Measurements from ENCODE around the gene L1TD1. TPM values are rescaled to one million over a fixed set of nuclear protein-coding genes. Genes with fewer than 3 reads are reported as not detected.
"Not testable (repeated sequence)": the region's sequence is repeated elsewhere in the genome, so short reads cannot be mapped to it uniquely, and the experiment has no call there.

The L1TD1 gene
- polyA plus RNA-seq, 3 donors from 2014 or later, result not detected

DNA sequence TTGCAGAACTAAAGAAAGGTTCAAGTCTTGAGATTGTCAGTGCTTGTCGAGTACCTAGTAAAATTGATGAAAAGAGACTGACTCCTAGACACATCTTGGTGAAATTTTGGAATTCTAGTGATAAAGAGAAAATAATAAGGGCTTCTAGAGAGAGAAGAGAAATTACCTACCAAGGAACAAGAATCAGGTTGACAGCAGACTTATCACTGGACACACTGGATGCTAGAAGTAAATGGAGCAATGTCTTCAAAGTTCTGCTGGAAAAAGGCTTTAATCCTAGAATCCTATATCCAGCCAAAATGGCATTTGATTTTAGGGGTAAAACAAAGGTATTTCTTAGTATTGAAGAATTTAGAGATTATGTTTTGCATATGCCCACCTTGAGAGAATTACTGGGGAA is 16.3 kb downstream of the L1TD1 start:
- Mint-ChIP-seq H3K27me3 (ENCODE audit: low read depth in 3 of 3) (peaks cover 0 to 3% (median 1%) of the 10 kb centered on the region in 3 donors), H3K9me3 (peaks cover 4 to 17% (median 10%) of the 10 kb centered on the region in 6 donors), H3K4me3 (no peak overlapping the region), H3K36me3 (peaks cover 0 to 4% (median 0%) of the 10 kb centered on the region in 3 donors), H3K4me1 (no peaks in the 10 kb centered on the region), H3K27ac (no peak overlapping the region)
- DNase-seq, result no peak

DNA sequence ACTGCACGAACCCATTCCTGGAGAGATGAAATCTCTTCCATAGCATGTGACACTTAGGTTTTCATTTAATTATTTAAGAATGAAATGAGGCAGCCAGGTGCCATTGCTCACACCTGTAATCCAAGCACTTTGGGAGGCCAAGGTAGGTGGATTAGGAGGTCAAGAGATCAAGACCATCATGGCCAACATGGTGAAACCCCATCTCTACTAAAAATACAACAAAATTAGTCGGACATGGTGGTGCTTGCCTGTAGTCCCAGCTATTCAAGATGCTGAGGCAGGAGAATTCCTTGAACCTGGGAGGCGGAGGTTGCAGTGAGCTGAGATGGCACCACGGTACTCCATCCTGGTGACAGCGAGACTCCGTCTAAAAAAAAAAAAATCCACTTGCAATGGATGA is 17.8 kb downstream of the L1TD1 start:
- Mint-ChIP-seq H3K4me1 (no peaks in the 10 kb centered on the region), H3K9me3 (peaks cover 4 to 17% (median 10%) of the 10 kb centered on the region in 6 donors), H3K27me3 (ENCODE audit: low read depth in 3 of 3) (peaks cover 1 to 3% (median 1%) of the 10 kb centered on the region in 3 donors), H3K36me3 (peaks cover 0 to 4% (median 0%) of the 10 kb centered on the region in 3 donors), H3K4me3 (no peak overlapping the region), H3K27ac (no peak overlapping the region)
- no peak for DNase-seq

DNA sequence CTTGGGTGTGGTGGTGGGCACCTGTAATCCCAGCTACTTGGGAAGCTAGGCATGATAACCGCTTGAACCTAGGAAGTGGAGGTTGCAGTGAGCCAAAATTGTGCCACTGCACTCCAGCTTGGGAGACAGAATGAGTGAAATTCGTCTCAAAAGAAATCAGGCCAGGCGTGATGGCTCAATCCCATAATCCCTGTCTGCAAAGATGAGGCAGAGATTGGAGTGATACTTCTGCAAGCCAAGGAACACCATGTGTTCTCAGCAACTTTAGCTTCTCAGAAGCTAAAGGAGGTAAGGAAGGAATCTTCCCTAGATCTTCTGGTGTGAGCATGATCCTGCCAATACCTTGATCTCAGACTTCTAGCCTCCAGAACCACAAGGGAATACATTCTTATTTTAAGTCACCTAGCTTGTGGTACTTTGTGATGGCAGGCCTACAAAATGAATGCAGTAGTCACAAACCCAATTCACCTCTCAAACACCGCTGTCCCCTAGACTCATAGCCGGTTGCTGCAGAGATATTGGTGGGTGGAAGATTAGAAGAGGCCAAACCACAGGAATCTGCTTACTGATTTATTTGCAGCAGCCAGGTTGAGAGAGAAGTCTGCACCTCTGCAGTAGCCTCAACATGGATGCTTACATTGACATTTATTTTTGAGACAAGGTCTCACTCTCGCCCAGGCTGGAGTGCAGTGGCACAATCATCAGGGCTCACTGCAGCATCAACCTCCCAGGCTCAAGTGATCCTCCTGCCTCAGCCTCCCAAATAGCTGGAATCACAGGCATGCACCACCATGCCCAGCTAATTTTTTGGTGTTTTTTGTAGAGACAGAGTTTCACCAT is 18.6 kb downstream of the L1TD1 start:
- DNase-seq, result no peak
- H3K4me1 Mint-ChIP-seq, result no peaks in the 10 kb centered on the region
- no peak overlapping the region for H3K27ac Mint-ChIP-seq
- no peak overlapping the region for H3K4me3 Mint-ChIP-seq
- H3K36me3 Mint-ChIP-seq, result peaks cover 0 to 4% (median 0%) of the 10 kb centered on the region in 3 donors
- H3K9me3 Mint-ChIP-seq, result peaks cover 4 to 17% (median 10%) of the 10 kb centered on the region in 6 donors
- H3K27me3 Mint-ChIP-seq (ENCODE audit: low read depth in 3 of 3), result peaks cover 1 to 3% (median 2%) of the 10 kb centered on the region in 3 donors

DNA sequence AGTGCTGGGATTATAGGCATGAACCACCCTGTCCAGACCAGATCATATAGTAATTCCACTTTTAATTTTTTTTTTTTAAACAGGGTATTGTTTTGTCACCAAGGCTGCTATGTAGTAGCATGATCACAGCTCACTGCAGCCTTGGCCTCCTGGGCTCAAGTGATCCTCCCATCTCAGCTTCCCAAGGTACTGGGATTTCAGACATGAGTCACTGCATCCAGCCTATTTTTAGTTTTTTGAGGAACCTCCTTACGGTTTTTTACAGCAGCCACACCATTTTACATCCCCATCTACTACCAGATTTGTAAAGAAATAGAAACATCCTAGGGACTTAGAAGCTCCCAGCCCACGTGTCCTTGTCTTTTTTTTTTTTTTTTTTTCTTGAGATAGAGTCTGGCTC is 24.0 kb downstream of the L1TD1 start:
- DNase-seq, result no peak
- no peak overlapping the region for H3K27ac Mint-ChIP-seq
- no peaks in the 10 kb centered on the region for H3K36me3 Mint-ChIP-seq
- H3K4me1 Mint-ChIP-seq, result no peaks in the 10 kb centered on the region
- no peaks in the 10 kb centered on the region for H3K9me3 Mint-ChIP-seq
- H3K27me3 Mint-ChIP-seq (ENCODE audit: low read depth in 3 of 3), result peaks cover 0 to 2% (median 0%) of the 10 kb centered on the region in 3 donors
- no peak overlapping the region for H3K4me3 Mint-ChIP-seq

DNA sequence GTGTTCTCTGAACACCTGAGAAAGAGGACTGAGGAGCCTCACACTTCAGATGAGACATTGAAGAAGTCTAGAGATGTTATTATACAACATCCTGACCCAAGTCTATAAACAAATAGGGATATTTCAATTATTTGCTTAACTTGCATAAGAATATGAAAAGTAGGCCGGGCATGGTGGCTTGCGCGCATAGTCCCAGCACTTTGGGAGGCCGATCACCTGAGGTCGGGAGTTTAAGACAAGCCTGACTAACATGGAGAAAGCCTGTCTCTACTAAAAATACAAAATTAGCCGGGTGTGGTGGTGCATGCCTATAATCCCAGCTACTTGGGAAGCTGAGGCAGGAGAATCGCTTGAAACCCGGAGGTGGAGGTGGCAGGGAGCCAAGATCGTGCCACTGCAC is 25.8 kb downstream of the L1TD1 start:
- H3K36me3 Mint-ChIP-seq; H3K27ac Mint-ChIP-seq; H3K27me3 Mint-ChIP-seq (ENCODE audit: low read depth in 3 of 3); H3K4me3 Mint-ChIP-seq; DNase-seq; H3K4me1 Mint-ChIP-seq; H3K9me3 Mint-ChIP-seq: not testable (repeated sequence)

DNA sequence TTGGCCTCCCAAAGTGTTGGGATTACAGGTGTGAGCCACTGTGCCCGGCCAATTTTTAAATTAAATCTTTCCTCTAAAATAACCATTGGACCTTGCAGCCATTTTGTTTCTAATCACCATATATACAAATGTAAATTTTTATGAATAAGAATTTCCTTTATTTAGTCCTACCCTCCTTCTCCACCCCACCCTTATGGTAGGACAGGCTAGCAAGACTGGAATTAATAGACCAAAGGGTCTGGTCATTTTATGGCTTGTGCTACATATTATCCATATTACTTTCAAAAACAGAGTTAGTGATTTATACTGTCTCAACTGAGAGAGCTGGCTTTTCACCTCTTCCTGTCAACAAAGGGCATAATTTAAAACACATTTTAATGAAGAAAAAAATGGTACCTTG is 26.5 kb downstream of the L1TD1 start:
- peaks cover 0 to 2% (median 0%) of the 10 kb centered on the region in 3 donors for H3K27me3 Mint-ChIP-seq (ENCODE audit: low read depth in 3 of 3)
- H3K4me3 Mint-ChIP-seq, result no peak overlapping the region
- DNase-seq, result no peak
- no peaks in the 10 kb centered on the region for H3K4me1 Mint-ChIP-seq
- no peaks in the 10 kb centered on the region for H3K9me3 Mint-ChIP-seq
- H3K27ac Mint-ChIP-seq, result no peak overlapping the region
- H3K36me3 Mint-ChIP-seq, result no peaks in the 10 kb centered on the region

DNA sequence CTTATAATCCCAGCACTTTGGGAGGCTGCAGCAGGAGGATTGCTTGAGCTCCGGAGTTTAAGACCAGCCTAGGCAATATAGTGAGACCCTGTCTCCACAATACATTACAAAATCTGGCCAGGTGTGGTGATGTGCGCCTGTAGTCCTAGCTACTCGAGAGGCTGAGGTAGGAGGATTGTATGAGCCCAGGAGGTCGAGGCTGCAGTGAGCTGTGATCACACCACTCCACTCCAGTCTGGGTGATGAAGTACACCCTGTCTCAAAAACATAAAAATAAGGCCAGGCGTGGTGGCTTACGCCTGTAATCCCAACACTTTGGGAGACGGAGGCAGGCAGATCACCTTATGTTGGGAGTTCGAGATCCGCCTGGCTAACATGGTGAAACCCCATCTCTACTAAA is 27.7 kb downstream of the L1TD1 start:
- Mint-ChIP-seq H3K4me3 (no peak overlapping the region), H3K36me3 (no peaks in the 10 kb centered on the region)

DNA sequence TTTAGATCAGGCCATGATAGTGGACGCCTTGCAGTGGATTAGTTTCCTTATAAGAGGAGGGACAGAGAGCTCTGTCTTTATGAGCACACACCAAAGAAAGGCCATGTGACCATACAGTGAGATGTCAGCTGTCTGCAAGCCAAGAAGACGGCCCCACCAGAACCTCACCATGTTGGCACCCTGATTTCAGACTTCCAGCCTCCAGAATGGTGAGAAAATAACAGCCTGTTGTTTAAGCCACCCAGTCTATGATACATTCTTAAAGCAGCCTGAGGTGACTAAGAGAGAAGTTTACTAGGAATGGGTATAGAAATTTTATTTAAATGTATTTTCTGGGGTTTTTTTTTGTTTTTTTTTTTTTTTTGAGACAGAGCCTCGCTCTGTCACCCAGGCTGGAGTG is 29.5 kb downstream of the L1TD1 start:
- Mint-ChIP-seq H3K4me1 (no peaks in the 10 kb centered on the region), H3K4me3 (no peak overlapping the region), H3K9me3 (no peaks in the 10 kb centered on the region), H3K27me3 (ENCODE audit: low read depth in 3 of 3) (peaks cover 0 to 1% (median 0%) of the 10 kb centered on the region in 3 donors), H3K27ac (no peak overlapping the region), H3K36me3 (no peaks in the 10 kb centered on the region)
- no peak for DNase-seq

More for the DNA sequence above, 27.7 kb downstream of the L1TD1 start:
- Mint-ChIP-seq H3K4me1 (no peaks in the 10 kb centered on the region), H3K27me3 (ENCODE audit: low read depth in 3 of 3) (peaks cover 0 to 3% (median 0%) of the 10 kb centered on the region in 3 donors), H3K9me3 (no peaks in the 10 kb centered on the region), H3K27ac (no peak overlapping the region)
- DNase-seq, result no peak

DNA sequence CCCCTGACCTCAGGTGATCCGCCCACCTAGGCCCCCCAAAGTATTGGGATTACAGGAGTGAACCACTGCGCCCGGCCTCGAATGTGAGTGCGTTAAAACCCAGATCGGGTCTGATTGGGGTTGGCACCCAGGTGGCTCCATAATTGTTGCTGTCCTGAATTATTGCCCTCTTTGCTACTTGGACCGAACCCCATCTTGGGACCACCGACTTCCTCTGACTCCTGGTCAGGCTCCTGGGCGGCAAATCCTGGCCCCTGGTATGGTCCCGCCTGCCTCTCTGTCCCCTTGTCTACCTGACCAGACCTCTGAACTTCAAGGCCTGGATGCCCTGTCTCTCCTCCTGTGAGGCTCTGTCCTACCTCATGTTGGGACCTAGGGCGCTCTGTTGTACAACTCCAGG is 32.8 kb downstream of the L1TD1 start:
- Mint-ChIP-seq H3K36me3 (no peaks in the 10 kb centered on the region), H3K27ac (no peak overlapping the region), H3K9me3 (no peaks in the 10 kb centered on the region)

DNA sequence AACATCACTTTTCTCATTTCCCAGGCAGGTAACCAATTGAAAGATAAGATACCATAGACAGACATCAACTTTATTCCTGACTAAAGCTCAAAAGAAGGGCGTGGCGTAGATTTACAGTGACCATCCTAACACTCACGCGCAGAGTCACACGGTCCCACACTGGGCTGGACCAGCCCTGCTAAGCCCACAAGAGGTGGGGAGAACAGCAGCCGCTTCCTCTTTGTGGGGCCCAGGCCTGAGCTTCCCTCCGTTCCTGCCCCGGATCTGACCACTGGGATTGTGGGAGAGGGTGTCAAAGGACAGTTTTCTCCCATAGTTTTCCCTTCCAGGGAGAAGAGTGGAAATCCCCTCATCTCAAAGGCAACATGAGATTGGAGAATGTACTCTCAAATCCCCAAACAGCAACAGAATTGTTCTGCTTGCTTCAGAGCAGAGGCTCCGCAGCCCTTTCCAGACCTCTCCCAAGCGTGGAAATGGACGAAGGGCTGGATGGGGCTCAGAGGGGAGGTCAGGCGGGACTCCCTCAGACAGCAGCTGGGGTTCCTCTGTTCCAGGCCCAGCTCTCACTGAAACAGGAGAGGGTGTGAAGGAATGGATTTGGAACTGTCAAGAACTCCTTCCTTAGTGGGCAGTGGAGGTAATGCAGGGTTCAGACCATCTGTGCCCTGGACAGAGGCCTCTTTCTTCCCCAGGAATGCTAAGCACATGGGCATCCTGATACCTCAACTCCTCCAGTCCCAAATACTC is 33.7 kb downstream of the L1TD1 start:
- no peaks in the 10 kb centered on the region for H3K4me1 Mint-ChIP-seq
- no peak for DNase-seq
- peaks cover 0 to 3% (median 0%) of the 10 kb centered on the region in 3 donors for H3K27me3 Mint-ChIP-seq (ENCODE audit: low read depth in 3 of 3)
- H3K27ac Mint-ChIP-seq, result no peak overlapping the region
- H3K4me3 Mint-ChIP-seq, result no peak overlapping the region
- H3K9me3 Mint-ChIP-seq, result peaks cover 0 to 1% (median 0%) of the 10 kb centered on the region in 6 donors
- no peaks in the 10 kb centered on the region for H3K36me3 Mint-ChIP-seq

More for the DNA sequence above, 32.8 kb downstream of the L1TD1 start:
- H3K4me1 Mint-ChIP-seq, result no peaks in the 10 kb centered on the region
- peaks cover 0 to 3% (median 0%) of the 10 kb centered on the region in 3 donors for H3K27me3 Mint-ChIP-seq (ENCODE audit: low read depth in 3 of 3)
- no peak overlapping the region for H3K4me3 Mint-ChIP-seq
- DNase-seq, result no peak

DNA sequence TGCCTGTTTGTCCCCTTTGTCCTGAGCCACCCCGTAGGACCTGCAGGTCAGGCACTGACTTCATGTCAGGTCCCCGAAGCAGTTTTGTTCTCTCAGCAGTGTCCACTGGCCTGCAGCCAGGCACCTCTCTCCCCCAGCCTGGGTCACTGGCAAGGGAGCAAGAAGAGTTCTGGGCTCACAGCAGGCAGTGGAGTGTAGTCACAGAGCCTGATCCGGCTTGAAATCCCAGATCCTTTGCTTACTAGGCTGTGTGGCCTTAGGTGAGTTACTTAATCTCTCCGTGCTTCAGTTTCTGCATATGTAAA is 34.2 kb downstream of the L1TD1 start:
- Mint-ChIP-seq H3K4me1 (no peaks in the 10 kb centered on the region), H3K27me3 (ENCODE audit: low read depth in 3 of 3) (peaks cover 0 to 3% (median 0%) of the 10 kb centered on the region in 3 donors), H3K27ac (no peak overlapping the region), H3K4me3 (no peak overlapping the region), H3K36me3 (no peaks in the 10 kb centered on the region), H3K9me3 (peaks cover 0 to 1% (median 0%) of the 10 kb centered on the region in 6 donors)
- no peak for DNase-seq

DNA sequence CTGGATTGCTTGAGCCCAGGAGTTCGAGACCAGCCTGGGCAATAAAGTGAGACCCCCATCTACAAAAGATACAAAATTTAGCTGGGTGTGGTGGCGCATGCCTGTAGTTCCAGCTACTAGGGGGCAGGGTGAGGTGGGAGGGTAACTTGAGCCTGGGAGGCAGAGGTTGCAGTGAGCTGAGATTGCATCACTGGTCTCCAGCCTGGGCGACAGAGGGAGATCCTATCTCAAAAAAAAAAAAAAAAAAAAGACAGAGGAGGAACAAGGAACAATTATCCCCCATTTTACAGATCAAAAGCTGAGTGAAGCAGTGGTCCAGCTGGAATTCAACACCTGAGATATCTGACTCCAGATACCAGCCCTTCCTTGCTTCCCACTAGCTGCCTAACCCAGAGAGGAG is 34.8 kb downstream of the L1TD1 start:
- Mint-ChIP-seq H3K27ac (no peak overlapping the region), H3K4me1 (no peaks in the 10 kb centered on the region), H3K4me3 (no peak overlapping the region), H3K36me3 (no peaks in the 10 kb centered on the region), H3K9me3 (peaks cover 0 to 1% (median 0%) of the 10 kb centered on the region in 6 donors), H3K27me3 (ENCODE audit: low read depth in 3 of 3) (peaks cover 0 to 3% (median 0%) of the 10 kb centered on the region in 3 donors)
- no peak for DNase-seq

DNA sequence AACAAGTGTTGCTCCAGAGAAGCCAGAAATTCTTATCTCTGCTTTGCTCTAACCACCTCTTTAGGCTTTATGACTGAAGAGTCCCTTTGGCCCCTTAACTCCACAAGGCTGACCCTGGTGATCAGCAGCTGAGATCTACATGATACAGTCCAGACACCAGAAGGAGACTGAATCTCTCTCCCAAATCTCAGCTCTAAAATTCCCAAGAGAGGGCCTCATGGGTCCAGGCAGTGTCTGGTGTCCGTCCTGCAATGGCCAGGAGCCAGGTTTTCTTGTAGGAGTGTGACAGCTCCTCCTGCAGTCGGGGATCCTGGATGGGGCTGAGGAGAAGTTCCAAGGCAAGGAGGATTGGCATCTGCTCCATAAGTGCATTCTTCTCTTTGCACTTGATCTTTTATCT is 35.3 kb downstream of the L1TD1 start:
- H3K36me3 Mint-ChIP-seq, result no peaks in the 10 kb centered on the region
- H3K4me1 Mint-ChIP-seq, result no peaks in the 10 kb centered on the region
- no peak overlapping the region for H3K27ac Mint-ChIP-seq
- H3K27me3 Mint-ChIP-seq (ENCODE audit: low read depth in 3 of 3), result peaks cover 0 to 3% (median 1%) of the 10 kb centered on the region in 3 donors
- H3K9me3 Mint-ChIP-seq, result peaks cover 0 to 1% (median 0%) of the 10 kb centered on the region in 6 donors
- DNase-seq, result no peak
- no peak overlapping the region for H3K4me3 Mint-ChIP-seq

DNA sequence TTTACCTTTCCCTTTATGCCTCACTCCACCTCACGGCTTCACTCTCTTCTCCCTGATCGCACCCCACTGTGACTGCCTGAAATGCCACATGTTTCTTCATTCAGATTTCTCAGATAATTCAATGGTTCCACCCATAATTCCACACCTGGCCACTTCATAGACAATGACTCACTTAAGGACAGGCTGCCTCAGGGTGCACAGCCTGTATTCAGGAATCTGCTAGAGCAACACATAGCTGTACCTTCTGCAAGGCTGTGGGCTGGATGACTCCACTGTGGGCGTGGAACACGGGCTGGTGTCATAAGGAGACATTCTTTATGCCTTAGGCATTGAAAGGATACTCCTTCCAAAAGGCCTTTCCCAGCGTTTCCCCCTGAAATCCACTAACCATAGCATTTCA is 36.1 kb downstream of the L1TD1 start:
- no peaks in the 10 kb centered on the region for H3K36me3 Mint-ChIP-seq
- no peak overlapping the region for H3K4me3 Mint-ChIP-seq
- H3K27me3 Mint-ChIP-seq (ENCODE audit: low read depth in 3 of 3), result peaks cover 0 to 4% (median 3%) of the 10 kb centered on the region in 3 donors
- peaks cover 0 to 1% (median 0%) of the 10 kb centered on the region in 6 donors for H3K9me3 Mint-ChIP-seq
- no peak for DNase-seq
- H3K27ac Mint-ChIP-seq, result no peak overlapping the region
- no peaks in the 10 kb centered on the region for H3K4me1 Mint-ChIP-seq

Data from immature natural killer cell (primary cell).